HG03469 (cell line): ENCODE measurements around the gene SERPINB11.
"Not testable (repeated sequence)": the region's sequence is repeated elsewhere in the genome, so short reads cannot be mapped to it uniquely, and the experiment has no call there.

Source experiments
- ATAC-seq: cut with Tn5 transposase; IDR thresholded peaks from one replicate; pipeline ENCODE4 v1.9.1; 2021; ENCODE audit warnings: mild to moderate bottlenecking, moderate library complexity, moderate number of reproducible peaks; ENCODE audit not compliant: unreplicated experiment

The SERPINB11 gene

DNA sequence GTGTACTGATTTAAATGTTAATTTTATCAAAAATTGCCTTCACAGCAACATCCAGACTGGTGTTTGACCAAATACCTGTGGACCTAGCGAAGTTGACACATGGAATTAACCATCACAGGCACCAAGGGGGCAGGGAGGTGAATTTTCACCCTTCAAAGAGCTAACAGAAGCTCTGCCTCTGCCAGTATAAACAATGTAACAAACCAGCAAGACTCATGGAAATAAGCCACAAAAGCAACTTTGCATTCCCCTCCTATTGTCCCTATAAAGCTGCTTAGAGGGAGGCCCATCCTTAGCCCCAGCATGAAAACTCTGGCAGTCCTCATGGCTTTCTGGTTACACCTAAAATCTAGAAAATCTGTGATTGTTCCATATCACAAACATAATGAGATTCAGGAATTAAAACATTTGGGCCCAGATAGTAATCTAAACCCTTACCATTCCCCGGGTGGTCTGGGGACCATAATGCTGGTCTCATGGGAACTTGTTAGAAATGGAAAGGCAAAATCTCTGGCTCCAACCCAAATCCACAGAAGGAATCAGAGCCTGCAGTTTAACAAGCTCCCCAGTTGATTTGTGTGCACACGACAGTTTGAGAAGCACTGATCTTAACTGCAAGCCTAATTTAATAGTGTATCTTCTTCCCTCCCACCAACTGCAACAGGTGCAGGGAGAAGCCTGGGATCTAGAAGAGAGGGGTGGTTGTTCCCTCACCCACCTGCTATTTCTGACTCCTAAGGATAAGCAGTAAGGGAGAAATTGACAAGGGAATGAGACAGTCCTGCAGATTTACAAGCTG, 23.1 kb downstream of the SERPINB11 start:
- no peak for ATAC-seq

DNA sequence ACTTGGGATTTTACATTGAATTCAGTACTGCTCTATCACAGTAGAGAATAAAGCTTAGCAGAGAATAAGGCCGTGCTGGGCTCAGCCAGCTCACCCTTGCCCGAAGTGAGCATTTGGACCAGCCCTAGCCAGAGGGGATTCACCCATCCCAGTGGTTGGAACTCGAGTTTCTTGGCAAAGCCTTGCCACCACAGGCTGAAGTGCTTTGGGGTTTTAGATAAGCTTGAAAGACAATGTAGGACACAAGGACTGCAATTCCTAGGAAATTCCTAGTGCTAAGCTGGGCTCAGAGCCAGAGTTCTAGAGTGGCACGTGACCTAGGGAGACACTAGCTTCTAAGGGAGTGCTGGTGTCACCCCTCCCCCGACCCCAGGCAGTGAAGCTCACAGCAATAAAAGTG, 28.0 kb downstream of the SERPINB11 start:
- ATAC-seq: no peak

DNA sequence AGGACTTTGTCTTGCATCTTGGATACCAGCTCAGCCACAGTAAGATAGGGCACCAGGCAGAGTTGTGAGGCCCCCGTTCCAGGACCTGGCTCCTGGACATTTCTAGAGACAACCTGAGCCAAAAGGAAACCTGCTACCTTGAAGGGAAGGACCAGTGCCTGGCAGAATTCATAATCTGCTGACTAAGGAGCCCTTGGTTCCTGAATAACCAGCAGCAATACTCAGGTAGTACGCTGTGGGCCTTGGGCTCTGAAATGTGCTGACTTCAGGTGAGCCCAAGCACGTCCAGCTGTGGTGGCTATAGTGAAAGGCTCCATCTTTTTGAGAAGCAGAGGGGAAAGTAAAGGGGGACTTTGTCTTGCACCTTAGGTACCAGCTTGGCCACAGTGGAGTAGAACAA, 28.5 kb downstream of the SERPINB11 start:
- no peak for ATAC-seq

DNA sequence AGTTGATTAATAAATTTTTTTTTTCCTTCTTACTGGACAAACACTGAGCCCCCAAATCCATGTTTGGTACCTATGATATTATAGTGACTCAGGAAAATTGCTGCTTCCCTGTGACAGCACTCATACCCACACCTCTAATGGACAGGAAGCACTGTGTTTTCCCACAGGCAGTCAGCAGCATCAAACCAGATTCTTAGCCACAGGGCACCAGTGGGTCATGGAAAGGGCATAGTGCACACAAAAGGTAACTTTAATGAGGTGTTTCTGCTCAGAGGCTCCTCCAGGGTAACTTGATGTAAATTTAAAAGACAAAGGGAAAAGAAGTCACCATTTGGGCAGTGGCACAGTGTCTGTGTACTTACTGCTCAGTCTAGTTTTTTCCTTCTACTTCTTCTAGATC, 34.1 kb downstream of the SERPINB11 start:
- ATAC-seq: no peak

DNA sequence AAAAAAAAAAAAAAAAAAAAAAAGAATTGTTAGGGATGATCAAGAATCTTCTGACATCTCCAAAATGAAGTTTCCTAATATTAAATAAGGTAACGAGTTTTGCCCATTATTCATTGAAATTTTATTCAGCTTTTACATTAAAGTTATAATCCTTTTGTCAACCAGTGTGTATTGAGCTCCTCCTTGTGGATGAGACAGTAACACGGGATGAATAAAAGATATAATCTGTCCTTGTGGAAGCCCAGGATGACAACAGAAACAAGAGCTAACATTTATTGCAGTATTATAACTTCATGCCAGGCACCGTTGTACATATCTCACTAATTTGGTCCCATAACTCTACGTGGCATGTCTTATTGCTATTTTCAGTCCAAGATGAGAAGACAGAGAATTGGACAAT, 39.0 kb downstream of the SERPINB11 start:
- ATAC-seq: no peak

DNA sequence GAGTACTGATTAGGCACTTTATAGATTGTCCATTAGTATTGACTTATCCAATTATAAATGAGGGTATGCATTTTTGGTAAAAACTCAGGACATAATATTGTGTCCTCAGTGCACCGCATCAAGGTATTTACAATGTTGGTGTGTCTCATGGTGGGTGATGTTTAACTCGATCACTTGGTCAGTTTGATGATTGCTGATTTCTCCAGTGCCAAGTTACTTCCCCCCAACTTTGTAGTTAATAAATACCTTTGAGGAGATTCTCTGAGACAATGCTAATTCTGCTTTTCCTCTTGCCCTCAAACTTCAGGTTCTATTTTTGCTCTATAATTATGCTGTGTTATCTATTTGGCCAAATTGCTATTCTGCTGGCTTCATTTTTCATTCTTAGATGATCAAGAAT, 44.2 kb downstream of the SERPINB11 start:
- ATAC-seq: no peak

DNA sequence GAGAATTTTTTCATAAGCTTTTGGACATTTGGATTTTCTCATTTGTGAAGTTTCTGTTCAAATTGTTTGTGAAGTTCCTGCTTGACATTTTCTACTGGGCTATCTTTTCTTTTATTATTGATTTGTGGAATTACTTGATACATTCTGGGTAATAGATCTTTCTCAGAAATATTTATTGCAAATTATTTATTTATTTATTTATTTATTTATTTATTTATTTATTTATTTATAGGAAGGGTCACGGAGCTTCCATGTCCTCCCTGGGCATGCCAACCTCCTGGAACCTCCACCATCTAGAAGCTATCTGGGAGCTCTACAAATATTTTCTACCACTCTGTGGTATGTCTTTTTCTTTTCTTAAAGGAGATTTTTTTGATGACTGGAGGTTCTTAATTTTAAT, 46.7 kb downstream of the SERPINB11 start:
- no peak for ATAC-seq

DNA sequence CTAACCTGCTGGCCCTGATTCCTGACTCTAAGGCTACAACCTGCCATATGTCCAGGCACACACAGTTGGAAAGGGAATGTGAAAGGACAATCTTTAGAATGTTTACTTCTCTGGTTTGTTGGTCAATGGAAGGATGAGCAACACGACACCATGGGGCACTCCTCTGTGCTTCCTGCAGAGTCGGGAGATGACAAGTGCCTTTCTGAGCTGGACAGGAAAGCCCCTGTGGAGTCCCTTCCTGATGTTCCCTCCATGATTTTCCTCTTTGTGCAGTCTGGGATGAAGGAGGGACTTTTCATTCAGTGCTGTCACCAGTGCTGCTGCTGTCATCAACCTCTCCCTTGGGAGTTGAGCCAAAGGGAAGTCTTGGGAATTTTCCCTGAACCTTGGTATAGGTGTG, 49.9 kb downstream of the SERPINB11 start:
- ATAC-seq: no peak

DNA sequence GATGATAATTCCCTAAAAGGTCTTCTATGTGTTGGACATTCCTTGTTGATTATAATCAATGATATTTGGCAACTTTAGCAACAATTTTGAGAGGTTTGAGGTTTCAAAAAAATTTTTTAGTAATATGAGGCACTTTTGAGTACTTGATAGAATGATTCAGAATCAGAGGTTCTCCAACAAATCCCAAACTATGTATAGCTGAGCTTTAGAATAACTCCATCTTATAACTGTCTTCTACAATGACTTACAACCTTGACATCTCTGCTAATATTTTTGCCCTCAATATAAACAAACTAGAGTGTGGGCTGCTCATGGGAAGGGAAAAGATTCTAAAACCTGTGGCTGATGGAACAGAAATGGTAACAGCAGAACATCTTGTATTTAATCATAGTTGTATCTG, 50.9 kb downstream of the SERPINB11 start:
- no peak for ATAC-seq

DNA sequence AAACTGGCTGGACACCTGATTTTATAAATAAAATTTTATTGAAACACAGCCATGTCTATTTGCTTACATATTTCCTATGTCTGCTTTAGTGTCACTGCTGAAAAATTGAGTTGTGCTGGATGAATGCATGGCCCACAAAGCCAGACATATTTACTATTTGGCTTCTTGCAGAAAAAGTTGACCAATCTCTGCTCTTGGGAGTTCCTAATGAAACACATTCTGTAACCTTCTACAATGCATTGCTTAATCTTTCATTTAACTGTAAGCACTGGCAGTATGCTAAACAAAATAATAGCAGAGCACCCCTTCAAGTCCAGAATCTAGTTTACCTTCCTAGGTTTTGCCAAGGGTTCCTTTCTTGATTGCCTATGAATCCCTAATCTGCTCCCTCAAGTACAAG, 54.8 kb downstream of the SERPINB11 start:
- no peak for ATAC-seq

DNA sequence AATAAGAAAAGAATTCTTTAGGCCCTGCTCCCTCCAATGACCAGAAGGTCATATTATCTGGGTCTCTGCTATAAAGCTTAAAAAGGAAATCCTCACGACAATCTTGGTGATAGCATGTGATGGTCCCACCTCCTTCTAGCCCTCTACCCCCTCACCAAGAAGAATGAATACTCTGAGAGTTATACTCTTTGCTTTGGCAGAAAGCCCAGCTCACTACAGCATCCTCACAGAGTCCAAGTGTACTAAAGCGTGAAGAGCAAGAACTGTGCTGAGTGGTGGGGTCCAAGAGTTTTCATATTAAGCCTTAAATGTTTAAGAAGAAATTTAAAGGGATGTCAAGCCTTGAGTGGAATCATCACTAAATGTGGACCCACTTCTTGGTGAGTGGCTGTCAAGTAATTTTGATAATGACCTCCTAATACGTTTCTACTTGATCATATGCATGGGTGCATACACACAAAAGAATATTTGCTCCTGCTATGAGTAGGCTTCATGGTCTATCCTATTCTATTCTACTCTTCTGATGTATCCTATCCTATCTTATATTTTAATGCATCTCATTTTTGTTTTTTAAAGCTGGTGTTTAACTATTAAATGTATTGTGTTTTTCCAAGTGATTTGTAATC, 56.0 kb downstream of the SERPINB11 start:
- no peak for ATAC-seq

DNA sequence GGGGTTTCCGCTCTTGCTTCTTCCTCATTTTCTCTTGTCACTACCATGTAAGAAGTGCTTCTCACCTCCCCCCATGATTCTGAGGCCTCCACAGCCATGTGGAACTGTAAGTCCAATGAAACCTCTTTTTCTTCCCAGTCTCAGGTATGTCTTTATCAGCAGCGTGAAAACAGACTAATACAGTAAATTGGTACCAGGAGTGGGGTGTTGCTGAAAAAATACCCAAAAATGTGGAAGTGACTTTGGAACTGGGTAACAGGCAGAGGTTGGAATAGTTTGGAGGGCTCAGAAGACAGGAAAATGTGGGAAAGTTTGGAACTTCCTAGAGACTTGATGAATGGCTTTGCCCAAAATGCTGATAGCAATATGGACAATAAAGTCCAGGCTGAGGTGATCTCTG, 57.0 kb downstream of the SERPINB11 start:
- not testable (repeated sequence) for ATAC-seq

DNA sequence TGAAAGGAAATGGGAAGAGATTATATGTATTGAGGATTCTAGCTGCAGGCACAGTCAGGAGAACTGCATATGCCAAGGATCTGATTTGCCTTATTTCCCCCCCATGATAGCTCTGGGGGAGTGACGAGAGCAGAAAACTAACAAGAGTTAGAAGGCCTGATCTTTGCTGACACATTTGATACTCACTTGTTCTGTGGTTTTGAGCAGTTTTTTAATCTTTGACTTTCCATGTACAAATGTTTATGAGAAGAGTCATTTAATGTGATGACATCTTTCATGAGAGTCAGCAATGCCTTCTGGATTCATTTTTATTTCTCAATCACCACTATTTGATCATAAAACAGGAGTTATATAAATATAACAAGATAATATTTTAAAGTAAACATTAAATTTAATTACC, 59.8 kb downstream of the SERPINB11 start:
- ATAC-seq: no peak

DNA sequence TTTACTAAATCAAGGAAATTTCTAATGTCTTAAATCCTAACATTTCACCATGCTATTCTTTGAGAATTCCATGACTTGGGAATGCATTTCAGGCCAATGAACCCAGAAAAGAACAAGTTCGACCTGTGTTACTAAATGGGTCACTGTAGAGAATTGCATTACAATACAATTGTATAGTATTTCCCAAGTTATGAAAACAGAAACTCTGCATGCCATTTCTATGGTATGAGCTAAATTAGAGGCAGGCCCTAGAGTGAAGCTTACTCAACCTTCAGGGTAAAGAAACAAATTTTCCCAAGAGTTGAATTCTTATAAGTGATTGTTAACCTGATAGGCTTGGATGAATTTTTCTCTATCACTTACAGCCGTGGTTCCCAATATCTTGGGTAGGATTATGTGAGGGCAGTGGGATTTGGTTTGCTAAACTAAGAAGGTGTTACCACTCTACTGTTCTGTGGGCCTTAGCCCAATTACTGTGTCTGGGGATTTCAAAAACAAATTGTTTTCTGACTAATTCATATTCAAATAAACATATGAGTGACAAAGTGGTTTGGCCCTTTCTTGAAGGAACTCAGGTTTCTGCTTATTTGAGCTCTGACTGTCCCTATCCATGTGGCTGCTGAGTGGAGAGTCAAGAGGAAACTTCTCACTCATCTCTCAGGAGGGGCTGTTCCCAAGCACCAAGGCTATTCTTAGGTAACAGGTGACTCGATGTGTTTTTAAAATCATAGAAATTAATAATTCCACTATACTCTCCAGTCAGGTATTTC, 61.3 kb downstream of the SERPINB11 start:
- no peak for ATAC-seq

DNA sequence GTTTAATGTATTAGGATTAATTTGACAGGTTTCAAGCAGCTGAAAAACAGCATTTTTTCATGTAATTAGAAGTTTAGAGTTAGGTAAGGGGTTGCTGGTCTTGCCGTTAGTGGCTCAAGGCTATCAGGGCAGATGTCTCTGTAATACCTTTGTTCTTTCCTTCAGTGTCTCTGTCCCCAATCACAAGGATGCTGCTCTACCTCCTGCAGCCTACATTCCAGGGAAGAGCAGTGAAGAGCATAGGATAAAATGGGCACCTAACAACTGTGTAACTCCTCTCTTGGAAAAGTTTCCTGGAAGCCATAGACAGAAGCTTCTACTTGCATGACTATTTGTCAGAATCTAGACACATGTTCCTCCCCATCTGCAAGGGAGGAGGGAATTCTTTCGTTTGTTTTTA, 63.1 kb downstream of the SERPINB11 start:
- ATAC-seq: no peak
